ACC112 (cell line): ENCODE data around the gene MTMR4.
A peak's percentile ranks its signal among the peaks of the same experiment; 100 is the strongest.
"Not testable (repeated sequence)": the region's sequence is repeated elsewhere in the genome, so short reads cannot be mapped to it uniquely, and the experiment has no call there.

Experiments used
- H2AFZ ChIP-seq: fragments of 200-600 bp; sonication (generic); one replicate; pipeline ENCODE4 v1.6.0; 2017; ENCODE audit warnings: antibody characterized with exemption, low read length; ENCODE audit not compliant: unreplicated experiment
- H3K27ac ChIP-seq: fragments of 200-600 bp; sonication (generic); 2 replicates; pipeline ENCODE4 v1.5.1; 2014; ENCODE audit warnings: low read depth, mild to moderate bottlenecking, antibody characterized with exemption, low read length, moderate library complexity
- H3K27me3 ChIP-seq: fragments of 200-600 bp; sonication (generic); 2 replicates; pipeline ENCODE4 v1.6.1; 2014; ENCODE audit warnings: mild to moderate bottlenecking, antibody characterized with exemption, low read length, moderate library complexity, mixed read lengths; ENCODE audit not compliant: insufficient read depth
- H3K36me3 ChIP-seq: fragments of 200-600 bp; sonication (generic); 2 replicates; pipeline ENCODE4 v1.6.1; 2016; ENCODE audit warnings: mild to moderate bottlenecking, antibody characterized with exemption, low read length, moderate library complexity, mixed read lengths; ENCODE audit not compliant: insufficient read depth
- H3K4me1 ChIP-seq: fragments of 200-600 bp; sonication (generic); one replicate; pipeline ENCODE4 v1.6.1; 2016; ENCODE audit warnings: low read length, mixed read lengths; ENCODE audit not compliant: insufficient read depth, unreplicated experiment, control insufficient read depth
- H3K4me3 ChIP-seq: fragments of 200-600 bp; sonication (generic); 2 replicates; pipeline ENCODE4 v1.5.1; 2014; ENCODE audit warnings: mild to moderate bottlenecking, low read depth, low read length
- H3K79me2 ChIP-seq: fragments of 200-600 bp; sonication (generic); one replicate; pipeline ENCODE4 v1.6.0; 2016; ENCODE audit warnings: low read length; ENCODE audit not compliant: control insufficient read depth, unreplicated experiment, insufficient read depth

Gene MTMR4

GRCh38 chr17:58510075-58510474 lies 4.4 kb downstream of the MTMR4 start:
- H3K27ac ChIP-seq: no peak overlapping the region
- H3K27me3 ChIP-seq: no peaks in the 10 kb centered on the region
- H3K36me3 ChIP-seq: peaks cover 11% of the 10 kb centered on the region; the same call in 1 of the 2 replicates
- peaks cover 12% of the 10 kb centered on the region for H3K4me1 ChIP-seq
- no peaks in the 10 kb centered on the region for H3K79me2 ChIP-seq
- H2AFZ ChIP-seq: no peak overlapping the region
- H3K4me3 ChIP-seq: no peak overlapping the region

- H3K27ac ChIP-seq: 0 out of 2 replicates have a peak overlapping the region, but pooled peaks have one; percentile 27
- H3K27me3 ChIP-seq: no peaks in the 10 kb centered on the region
- H3K4me1 ChIP-seq: peaks cover 8% of the 10 kb centered on the region
- H3K79me2 ChIP-seq: no peaks in the 10 kb centered on the region
- H3K36me3 ChIP-seq: peaks cover 11% of the 10 kb centered on the region; the same call in 1 of the 2 replicates
- H2AFZ ChIP-seq: no peak overlapping the region
- no peak overlapping the region for H3K4me3 ChIP-seq
Measured at GRCh38 chr17:58508341-58509067, 5.9 kb downstream of the MTMR4 start.

- H3K36me3 ChIP-seq: peaks cover 15% of the 10 kb centered on the region; the same call in 1 of the 2 replicates
- H3K27ac ChIP-seq: peak overlapping the region; percentile 33
Measured at GRCh38 chr17:58507123-58507634, 7.3 kb downstream of the MTMR4 start.

GRCh38 chr17:58506354-58507080 lies 7.9 kb downstream of the MTMR4 start:
- no peak overlapping the region for H2AFZ ChIP-seq
- H3K4me3 ChIP-seq: no peak overlapping the region
- H3K36me3 ChIP-seq: peaks cover 13% of the 10 kb centered on the region; the same call in 1 of the 2 replicates
- H3K27ac ChIP-seq: peak overlapping the region; percentile 33
- no peaks in the 10 kb centered on the region for H3K27me3 ChIP-seq
- peaks cover 8% of the 10 kb centered on the region for H3K4me1 ChIP-seq
- H3K79me2 ChIP-seq: no peaks in the 10 kb centered on the region

More at GRCh38 chr17:58507123-58507634, 7.3 kb downstream of the MTMR4 start:
- Histone ChIP-seq H2AFZ (no peak overlapping the region), H3K27me3 (no peaks in the 10 kb centered on the region), H3K4me1 (peaks cover 8% of the 10 kb centered on the region), H3K79me2 (no peaks in the 10 kb centered on the region), H3K4me3 (no peak overlapping the region)

- peaks cover 8% of the 10 kb centered on the region for H3K4me1 ChIP-seq
- H3K36me3 ChIP-seq: peaks cover 11% of the 10 kb centered on the region
- no peak overlapping the region for H3K4me3 ChIP-seq
- H3K27me3 ChIP-seq: no peaks in the 10 kb centered on the region
- no peak overlapping the region for H3K27ac ChIP-seq
- H2AFZ ChIP-seq: no peak overlapping the region
- no peaks in the 10 kb centered on the region for H3K79me2 ChIP-seq
Measured at GRCh38 chr17:58504826-58505351, 9.5 kb downstream of the MTMR4 start.

GRCh38 chr17:58503866-58504265 lies 10.6 kb downstream of the MTMR4 start:
- H3K27me3 ChIP-seq: no peaks in the 10 kb centered on the region
- H3K79me2 ChIP-seq: no peaks in the 10 kb centered on the region
- peaks cover 8% of the 10 kb centered on the region for H3K4me1 ChIP-seq
- H3K36me3 ChIP-seq: peaks cover 11% of the 10 kb centered on the region
- no peak overlapping the region for H2AFZ ChIP-seq
- no peak overlapping the region for H3K4me3 ChIP-seq
- H3K27ac ChIP-seq: no peak overlapping the region

GRCh38 chr17:58503134-58503533 lies 11.3 kb downstream of the MTMR4 start:
- not testable (repeated sequence) for H3K36me3 ChIP-seq, H3K4me1 ChIP-seq, H3K27ac ChIP-seq, H3K27me3 ChIP-seq, H2AFZ ChIP-seq, H3K4me3 ChIP-seq, H3K79me2 ChIP-seq

- Histone ChIP-seq H3K4me1 (no peaks in the 10 kb centered on the region), H3K27me3 (no peaks in the 10 kb centered on the region), H2AFZ (no peak overlapping the region), H3K4me3 (no peak overlapping the region), H3K36me3 (peaks cover 15% of the 10 kb centered on the region; the same call in 1 of the 2 replicates), H3K27ac (no peak overlapping the region), H3K79me2 (no peaks in the 10 kb centered on the region)
Measured at GRCh38 chr17:58501451-58501850, 13.0 kb downstream of the MTMR4 start.

GRCh38 chr17:58498177-58498828 lies 16.1 kb downstream of the MTMR4 start:
- H3K36me3 ChIP-seq: peaks cover 34% of the 10 kb centered on the region
- H3K4me3 ChIP-seq: no peak overlapping the region
- no peak overlapping the region for H2AFZ ChIP-seq
- H3K79me2 ChIP-seq: no peaks in the 10 kb centered on the region
- no peaks in the 10 kb centered on the region for H3K27me3 ChIP-seq
- no peak overlapping the region for H3K27ac ChIP-seq
- H3K4me1 ChIP-seq: no peaks in the 10 kb centered on the region

- H2AFZ ChIP-seq: no peak overlapping the region
- H3K27me3 ChIP-seq: no peaks in the 10 kb centered on the region
- no peak overlapping the region for H3K27ac ChIP-seq
- no peaks in the 10 kb centered on the region for H3K79me2 ChIP-seq
- H3K4me1 ChIP-seq: no peaks in the 10 kb centered on the region
- no peak overlapping the region for H3K4me3 ChIP-seq
- peaks cover 65% of the 10 kb centered on the region for H3K36me3 ChIP-seq
Measured at GRCh38 chr17:58493506-58493905, 20.9 kb downstream of the MTMR4 start.
